Sigmoid colon (tissue), 7 donors: ENCODE data around the gene SMCHD1. TPM values are rescaled to one million over a fixed set of nuclear protein-coding genes. Genes with fewer than 3 reads are reported as not detected.
A peak's percentile ranks its signal among the peaks of the same experiment; 100 is the strongest.

Source experiments
- DNase-seq: peaks from one replicate; pipeline ENCODE4 v3.0.0-alpha.2; 2019
- H3K27ac ChIP-seq, 4 donors: fragments of 200-600 bp; sonication (generic); one replicate each; pipeline ENCODE4 v1.5.1; 2016 to 2019; ENCODE audit warnings: mild to moderate bottlenecking in 1 of 4
- H3K27me3 ChIP-seq, 3 donors: fragments of 200-600 bp; sonication (generic); one replicate each; pipeline ENCODE4 v1.5.1; 2019; ENCODE audit warnings: mild to moderate bottlenecking in 1 of 3
- H3K36me3 ChIP-seq, 4 donors: fragments of 200-600 bp; sonication (generic); one replicate each; pipeline ENCODE4 v1.5.1; 2016 to 2019
- H3K4me1 ChIP-seq, 4 donors: fragments of 200-600 bp; sonication (generic); one replicate each; pipeline ENCODE4 v1.5.1; 2017 to 2019
- H3K4me3 ChIP-seq, 4 donors: fragments of 200-600 bp; sonication (generic); one replicate each; pipeline ENCODE4 v1.5.1; 2017 to 2019; ENCODE audit warnings: mild to moderate bottlenecking in 2 of 4, moderate library complexity in 1 of 4
- H3K9me3 ChIP-seq, 4 donors: fragments of 200-600 bp in 3 of 4; sonication (generic) in 3 of 4; one replicate each; pipeline versions ENCODE4 v1.5.1 to v1.6.1; 2013 to 2019
- EP300 ChIP-seq, 4 donors: sonication (generic); formaldehyde crosslinking; IDR thresholded peaks; one replicate each; pipeline ENCODE4 v1.6.1; 2017; ENCODE audit warnings: antibody characterized with exemption in 4 of 4
- POLR2A ChIP-seq, 2 donors: fragments of 450-650 bp; IDR thresholded peaks; one replicate each; pipeline ENCODE4 v1.6.1; 2016; ENCODE audit warnings: antibody characterized with exemption in 2 of 2, mild to moderate bottlenecking in 2 of 2, moderate library complexity in 2 of 2
- POLR2AphosphoS5 ChIP-seq, 4 donors: sonication (generic); formaldehyde crosslinking; IDR thresholded peaks; one replicate each; pipeline ENCODE4 v1.6.1; 2017; ENCODE audit warnings: antibody characterized with exemption in 4 of 4
- WGBS, 2 donors: extraction: QIAGEN DNeasy Blood & Tissue Kit; methylation state at CpG; one replicate each; pipeline ENCODE4 v1.1.7; 2013; 5-methylcytosine and 5-hydroxymethylcytosine counted together
- intact Hi-C: fragments of 100-400 bp; cut with DNase I; formaldehyde crosslinking; loops from one replicate; pipeline ENCODE4 v1.15.1; 2023
- polyA plus RNA-seq, 3 donors: library from polyadenylated mRNA; stranded (reverse); fragments of 200-250 nt; gene quantifications; one replicate each; pipeline ENCODE4 v1.2.3, GENCODE V29; 2013
- total RNA-seq, 4 donors: library from RNA; depleted of rRNA; stranded (reverse); fragments of >200 nt; gene quantifications; one replicate each; pipeline ENCODE4 v1.1.0, GENCODE V29; 2016
- TF ChIP-seq, protein P1 (sequence below), 4 experiments: fragments of 450-650 bp in 3 of 4; fragments of 200-600 bp in 1 of 4; IDR thresholded peaks; one replicate each; pipeline ENCODE4 v1.5.1; 2016 to 2019; ENCODE audit warnings: antibody characterized with exemption in 4 of 4, mild to moderate bottlenecking in 3 of 4, moderate library complexity in 2 of 4
- donor health status: healthy with polysubstance abuse.
- donor health status: Bipolar disorder and iron deficiency.
- donor health status: healthy.

Gene SMCHD1
- total and polyA plus RNA-seq, 7 donors, result 14.8 to 101 (median 69.9) TPM

GRCh38 chr18:2840521-2840920 is 185.0 kb downstream of the SMCHD1 start:
- no peak for DNase-seq
- Histone ChIP-seq H3K27me3 (peaks cover 0 to 16% (median 0%) of the 10 kb centered on the region in 3 donors), H3K4me1 (no peaks in the 10 kb centered on the region), H3K27ac (no peak overlapping the region), H3K36me3 (no peaks in the 10 kb centered on the region), H3K9me3 (no peaks in the 10 kb centered on the region), H3K4me3 (no peak overlapping the region)
- TF ChIP-seq POLR2A (IDR thresholded peaks at IDR 0.05) (no peak), EP300 (IDR thresholded peaks at IDR 0.05) (no peak), POLR2AphosphoS5 (IDR thresholded peaks at IDR 0.05) (no peak)
- TF ChIP-seq, protein P1, sequence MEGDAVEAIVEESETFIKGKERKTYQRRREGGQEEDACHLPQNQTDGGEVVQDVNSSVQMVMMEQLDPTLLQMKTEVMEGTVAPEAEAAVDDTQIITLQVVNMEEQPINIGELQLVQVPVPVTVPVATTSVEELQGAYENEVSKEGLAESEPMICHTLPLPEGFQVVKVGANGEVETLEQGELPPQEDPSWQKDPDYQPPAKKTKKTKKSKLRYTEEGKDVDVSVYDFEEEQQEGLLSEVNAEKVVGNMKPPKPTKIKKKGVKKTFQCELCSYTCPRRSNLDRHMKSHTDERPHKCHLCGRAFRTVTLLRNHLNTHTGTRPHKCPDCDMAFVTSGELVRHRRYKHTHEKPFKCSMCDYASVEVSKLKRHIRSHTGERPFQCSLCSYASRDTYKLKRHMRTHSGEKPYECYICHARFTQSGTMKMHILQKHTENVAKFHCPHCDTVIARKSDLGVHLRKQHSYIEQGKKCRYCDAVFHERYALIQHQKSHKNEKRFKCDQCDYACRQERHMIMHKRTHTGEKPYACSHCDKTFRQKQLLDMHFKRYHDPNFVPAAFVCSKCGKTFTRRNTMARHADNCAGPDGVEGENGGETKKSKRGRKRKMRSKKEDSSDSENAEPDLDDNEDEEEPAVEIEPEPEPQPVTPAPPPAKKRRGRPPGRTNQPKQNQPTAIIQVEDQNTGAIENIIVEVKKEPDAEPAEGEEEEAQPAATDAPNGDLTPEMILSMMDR (IDR thresholded peaks at IDR 0.05), result no peak
- intact Hi-C loops, result no loop called here
- 97 to 99% methylated on average over 1 of the region's 1 CpG for WGBS, 2 donors

- no peak for DNase-seq
- intact Hi-C loops, result no loop called here
- no peak overlapping the region for H3K4me3 ChIP-seq
- H3K4me1 ChIP-seq, result peaks cover 0 to 21% (median 20%) of the 10 kb centered on the region in 4 donors
- H3K9me3 ChIP-seq, result no peaks in the 10 kb centered on the region
- 81 to 84% methylated on average over 6 of the region's 6 CpGs for WGBS, 2 donors
- H3K27ac ChIP-seq, result no peak overlapping the region
- no peaks in the 10 kb centered on the region for H3K36me3 ChIP-seq
- H3K27me3 ChIP-seq, result peaks cover 14 to 42% (median 18%) of the 10 kb centered on the region in 3 donors
- TF ChIP-seq, protein P1 (IDR thresholded peaks at IDR 0.05), result no peak
- TF ChIP-seq POLR2AphosphoS5 (IDR thresholded peaks at IDR 0.05) (no peak), POLR2A (IDR thresholded peaks at IDR 0.05) (no peak), EP300 (IDR thresholded peaks at IDR 0.05) (no peak)
Observed at GRCh38 chr18:2843146-2843545, 187.6 kb downstream of the SMCHD1 start.

GRCh38 chr18:2845172-2845571 is 189.6 kb downstream of the SMCHD1 start:
- intact Hi-C loops, result no loop called here
- H3K27me3 ChIP-seq, result peaks cover 14 to 60% (median 23%) of the 10 kb centered on the region in 3 donors
- TF ChIP-seq, protein P1 (IDR thresholded peaks at IDR 0.05), result no peak
- no peak for TF ChIP-seq EP300 (IDR thresholded peaks at IDR 0.05)
- TF ChIP-seq POLR2AphosphoS5 (IDR thresholded peaks at IDR 0.05), result no peak
- no peak for TF ChIP-seq POLR2A (IDR thresholded peaks at IDR 0.05)

DNA sequence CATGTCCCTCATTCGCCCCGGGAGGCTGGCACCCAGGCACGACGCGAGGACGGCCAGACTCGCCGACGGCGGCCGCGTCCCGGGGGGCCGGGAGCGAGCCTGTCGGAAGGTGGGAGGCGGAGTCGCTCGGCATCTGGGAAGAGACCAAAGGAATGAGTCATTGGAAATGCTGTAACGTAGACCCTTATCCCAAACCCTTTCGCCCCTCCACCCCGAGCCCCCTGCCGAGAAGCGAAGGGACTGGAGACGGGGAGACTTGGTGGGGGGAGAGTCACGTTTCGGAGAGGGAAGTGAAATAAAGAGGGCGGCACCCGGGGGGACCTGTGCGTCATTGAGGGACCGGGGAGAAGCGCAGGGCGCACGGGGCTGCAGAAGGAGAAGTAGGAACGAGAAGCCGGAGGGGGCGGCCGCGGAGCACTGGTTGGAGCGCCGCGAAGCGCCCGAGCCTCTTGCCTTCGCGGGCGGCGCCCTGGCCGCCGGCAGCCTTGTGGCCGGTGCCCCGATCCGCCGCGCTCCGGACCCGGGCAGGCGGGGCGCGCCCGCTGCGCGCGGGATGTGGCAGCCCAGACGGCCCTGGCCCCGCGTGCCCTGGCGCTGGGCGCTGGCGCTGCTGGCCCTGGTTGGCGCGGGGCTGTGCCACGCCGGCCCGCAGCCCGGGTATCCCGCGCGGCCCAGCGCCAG is 191.2 kb downstream of the SMCHD1 start, which contains the start of gene EMILIN2:
Gene EMILIN2, plus strand, starts transcription at position 371 of the 681 bp plus-strand sequence. Its CDS starts 183 bp downstream, at position 554.
- Histone ChIP-seq H3K4me3 (peak within 1 kb of the TSS; percentile 16 to 52 (median 41)), H3K9me3 (no peaks in the 10 kb centered on the region), H3K36me3 (no peaks in the 10 kb centered on the region), H3K27ac (peak within 1 kb of the TSS; percentile 44 to 74 (median 63)), H3K4me1 (peaks cover 0 to 21% (median 20%) of the 10 kb centered on the region in 4 donors), H3K27me3 (peaks cover 14 to 53% (median 23%) of the 10 kb centered on the region in 3 donors)
- WGBS, 2 donors, result 1% methylated on average over 80 of the region's 80 CpGs
- DNase-seq, result peak; percentile 90
- intact Hi-C loops, result no loop called here
- TF ChIP-seq POLR2A (IDR thresholded peaks at IDR 0.05) (no peak), POLR2AphosphoS5 (IDR thresholded peaks at IDR 0.05) (peak in 2 of 4 donors; percentile 43 to 55)

More at GRCh38 chr18:2845172-2845571, 189.6 kb downstream of the SMCHD1 start:
- H3K27ac ChIP-seq, result peak overlapping the region in 1 of 4 donors; percentile 74
- H3K4me3 ChIP-seq, result no peak overlapping the region
- H3K36me3 ChIP-seq, result no peaks in the 10 kb centered on the region
- H3K4me1 ChIP-seq, result peaks cover 0 to 21% (median 20%) of the 10 kb centered on the region in 4 donors
- DNase-seq, result no peak
- H3K9me3 ChIP-seq, result no peaks in the 10 kb centered on the region
- 75 to 78% methylated on average over 4 of the region's 4 CpGs for WGBS, 2 donors
